GM19025 (cell line): ENCODE data around the gene TMEM106C.

Source experiments
- ATAC-seq: cut with Tn5 transposase; IDR thresholded peaks from one replicate; pipeline ENCODE4 v1.9.1; 2021; ENCODE audit warnings: mild to moderate bottlenecking, low read depth, moderate library complexity; ENCODE audit not compliant: unreplicated experiment

Gene TMEM106C

DNA sequence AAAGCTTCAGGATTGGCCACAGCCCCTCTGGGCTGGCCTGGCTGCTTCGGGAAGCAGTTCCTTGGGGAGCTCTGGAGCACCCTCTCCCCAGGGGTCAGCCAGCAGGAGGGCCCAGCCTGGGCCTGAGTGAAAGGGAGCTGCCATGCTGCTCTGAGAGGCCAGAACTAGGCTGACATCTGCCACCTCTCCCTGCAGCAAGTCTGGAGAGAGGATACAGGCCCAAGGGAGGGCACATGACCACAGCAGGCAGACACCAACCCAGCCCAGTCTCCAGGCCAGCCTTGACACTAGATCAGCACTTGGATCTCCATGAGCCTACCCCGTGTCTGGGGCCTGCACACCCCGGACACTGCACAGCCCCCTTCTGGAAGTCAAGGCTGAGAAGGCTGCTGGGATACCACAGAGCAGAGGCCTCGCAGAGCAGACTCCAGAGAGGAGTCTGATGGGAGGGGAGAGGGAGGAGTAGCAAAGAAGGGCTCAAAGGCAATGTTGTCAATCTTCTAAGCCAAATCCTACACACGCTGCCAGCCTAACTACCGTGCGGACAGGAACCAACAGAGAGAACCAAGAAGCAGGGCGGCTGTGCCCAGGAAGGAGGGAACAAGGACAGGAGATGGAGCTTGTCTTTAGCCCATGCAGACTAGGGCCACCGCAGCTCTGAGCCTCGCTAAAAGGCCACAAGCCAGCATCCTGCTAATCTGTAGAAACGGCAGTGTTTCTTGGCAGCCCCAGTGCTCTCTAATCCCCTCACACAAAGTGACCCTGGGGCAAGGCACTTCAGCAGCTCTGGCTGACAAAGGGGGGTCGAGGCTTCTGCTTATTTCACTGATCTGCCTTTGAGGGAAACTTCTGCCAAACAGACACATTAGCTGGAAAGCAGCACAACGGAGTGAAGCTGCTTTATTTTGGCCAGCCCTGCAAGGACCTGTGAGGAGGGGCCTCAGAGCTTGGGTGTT lies 28.0 kb downstream of the TMEM106C start:
- no peak for ATAC-seq

DNA sequence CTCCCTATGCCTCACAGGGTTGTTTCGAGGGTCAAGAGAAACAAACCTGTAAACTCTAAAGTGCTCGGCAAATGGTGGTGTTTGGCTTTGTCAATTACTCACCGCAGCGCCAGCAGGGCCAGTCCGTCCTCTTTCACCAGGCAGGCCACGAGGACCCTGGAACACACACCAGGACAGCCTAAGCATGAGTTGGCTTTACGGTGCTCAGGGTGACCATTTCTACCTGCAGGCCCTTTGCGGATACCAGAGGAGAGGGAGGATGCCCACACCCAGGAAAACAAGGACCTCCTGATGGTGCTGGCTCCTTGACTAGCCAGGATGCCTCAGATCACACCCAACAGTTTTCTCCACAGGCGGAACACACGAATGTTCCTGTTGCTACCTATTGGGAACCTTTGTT lies 29.4 kb downstream of the TMEM106C start:
- no peak for ATAC-seq

DNA sequence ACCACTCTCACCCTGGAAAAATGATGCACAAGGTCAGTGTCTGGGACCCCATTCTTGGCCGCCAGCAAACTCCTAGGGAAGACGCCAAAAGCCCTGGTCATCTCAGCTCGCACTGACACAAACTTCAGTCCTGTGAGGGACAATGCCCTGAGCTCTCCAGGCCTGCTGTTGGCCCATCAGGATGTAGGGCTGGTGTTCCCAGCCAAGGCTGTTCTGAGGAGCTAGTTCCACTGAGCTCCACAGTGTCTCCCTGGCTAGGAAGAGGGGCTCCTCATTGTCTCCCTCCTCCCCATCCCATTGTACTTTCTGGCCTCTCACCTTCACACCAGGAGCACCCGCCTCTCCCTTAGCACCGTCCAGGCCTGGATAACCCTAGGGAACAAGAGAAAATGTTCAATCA lies 30.1 kb downstream of the TMEM106C start:
- no peak for ATAC-seq

DNA sequence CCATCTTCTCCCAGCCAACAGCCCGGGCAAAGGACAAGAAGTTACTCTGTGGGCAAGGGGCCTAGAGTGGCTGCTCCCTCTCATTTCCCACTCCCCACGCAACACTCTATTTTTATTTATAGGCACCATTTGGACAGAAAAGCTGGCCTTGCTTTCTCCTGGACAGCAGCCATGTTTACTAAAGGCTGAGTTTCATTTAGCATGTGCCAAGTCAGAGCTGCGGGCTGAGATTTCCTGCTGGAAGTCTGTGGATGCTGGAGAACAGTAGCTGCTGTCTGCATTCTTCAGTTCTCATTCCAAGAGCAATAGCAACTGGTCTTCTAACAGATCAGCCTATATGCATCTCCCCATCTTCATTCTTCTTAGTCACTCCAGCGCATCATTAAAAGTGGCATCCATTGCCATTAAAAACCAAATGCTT lies 32.6 kb downstream of the TMEM106C start:
- ATAC-seq, result no peak

DNA sequence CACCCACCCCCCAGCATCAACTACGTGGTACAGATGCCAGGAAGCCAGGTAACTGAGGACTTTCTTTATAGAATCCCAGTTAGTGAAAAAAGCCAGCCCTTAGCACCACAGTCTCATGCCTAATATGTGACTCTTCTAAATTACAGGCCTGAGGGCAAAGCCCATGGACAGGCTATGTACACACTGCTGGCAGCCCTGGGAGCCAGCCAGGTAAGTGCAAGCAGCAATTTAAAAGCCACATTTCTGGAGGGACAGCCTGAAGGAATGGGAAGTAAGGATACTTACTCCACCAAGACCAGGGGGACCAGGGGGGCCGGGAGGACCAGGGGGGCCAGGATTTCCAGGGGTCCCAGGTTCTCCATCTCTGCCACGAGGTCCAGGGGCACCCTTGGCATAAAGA lies 33.9 kb downstream of the TMEM106C start:
- ATAC-seq, result no peak

DNA sequence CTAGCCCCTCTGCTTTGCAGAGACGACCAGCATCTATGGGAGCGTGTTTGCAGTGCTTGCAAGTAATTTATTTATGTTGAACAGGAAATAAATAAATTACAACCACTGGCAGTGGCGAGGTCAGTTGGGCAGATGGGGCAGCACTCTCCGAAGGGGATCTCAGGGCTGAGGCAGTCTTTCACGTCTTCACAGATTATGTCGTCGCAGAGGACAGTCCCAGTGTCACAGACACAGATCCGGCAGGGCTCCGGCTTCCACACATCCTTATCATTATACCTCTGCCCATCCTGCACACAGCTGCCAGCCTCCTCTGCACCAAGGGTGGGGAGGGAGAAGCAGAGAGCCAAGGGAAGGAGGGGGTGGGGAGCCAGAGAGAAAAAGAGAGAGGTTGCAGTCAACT lies 36.4 kb downstream of the TMEM106C start:
- ATAC-seq, result no peak

DNA sequence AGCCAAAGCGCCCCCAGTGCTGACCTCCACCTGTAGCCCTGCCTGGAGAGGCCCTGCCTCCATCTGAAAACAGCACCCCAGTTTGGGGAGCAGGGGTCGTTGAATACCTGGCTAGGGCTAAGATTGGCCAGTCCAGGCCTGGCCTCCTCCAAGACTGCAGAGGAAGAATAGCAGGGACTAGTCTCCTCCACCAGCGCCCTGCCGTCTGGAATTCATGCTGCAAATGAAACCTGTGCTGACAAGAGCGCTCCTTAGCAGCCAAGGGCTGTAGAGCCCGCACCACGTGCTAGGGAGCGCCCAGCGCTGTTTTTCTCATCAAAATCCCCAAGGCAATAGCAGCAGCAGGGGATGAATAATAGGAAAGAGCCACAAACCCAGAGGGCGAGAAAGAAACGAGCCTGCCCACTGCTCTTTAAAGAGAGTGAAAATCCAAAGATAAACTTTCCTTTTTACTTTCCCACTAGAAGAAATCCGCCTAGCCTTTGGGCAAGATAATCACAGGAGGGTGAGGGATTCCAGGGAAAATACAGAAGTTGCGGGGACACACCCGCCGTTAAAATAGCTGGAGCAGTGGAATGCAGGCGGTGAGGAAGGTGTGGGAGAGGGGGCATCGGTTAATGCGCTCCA lies 37.6 kb downstream of the TMEM106C start:
- no peak for ATAC-seq

DNA sequence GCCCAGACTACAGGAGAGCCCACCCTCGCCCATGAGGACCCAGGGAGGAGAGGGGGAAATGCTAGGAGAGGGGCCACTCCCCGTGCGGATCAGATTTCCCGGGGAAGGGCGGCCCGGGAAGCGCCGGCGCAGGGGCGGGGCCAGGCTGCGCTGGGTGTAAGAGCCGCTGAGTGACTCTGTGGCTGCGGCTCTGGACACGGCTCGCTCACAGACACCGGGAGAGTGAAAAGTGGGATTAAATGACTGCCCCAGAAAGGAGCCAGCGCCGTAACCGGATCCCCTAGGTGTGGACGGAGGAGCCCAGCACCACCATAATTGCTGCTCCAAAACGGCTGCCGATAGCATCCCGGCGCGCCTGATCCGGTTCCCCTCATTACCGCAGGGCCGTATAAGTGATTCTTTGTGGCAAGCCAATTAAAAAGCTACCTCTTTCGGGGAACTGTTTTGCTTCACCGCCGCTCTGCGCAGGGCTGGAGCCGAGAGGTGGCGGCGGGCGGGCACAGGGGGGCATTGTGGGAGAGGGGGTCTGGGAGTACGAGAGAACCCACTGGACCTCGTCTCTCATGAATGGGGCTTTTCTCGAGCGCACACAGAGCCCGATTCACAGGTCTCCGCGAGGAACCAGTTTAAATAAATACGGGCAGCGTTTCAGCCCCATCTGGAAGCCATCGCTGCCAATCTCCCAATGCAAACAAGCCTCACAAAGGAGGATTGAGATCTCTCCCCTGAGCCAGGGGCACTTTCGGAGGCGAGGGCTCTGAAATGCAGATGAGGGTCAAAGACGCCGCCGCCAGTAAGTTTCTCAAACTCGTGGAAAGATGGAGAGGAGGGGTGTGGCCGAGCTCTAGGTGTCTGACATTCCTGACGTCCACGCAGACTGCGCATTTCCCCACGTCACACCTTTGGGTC lies 38.4 kb downstream of the TMEM106C start:
- no peak for ATAC-seq

DNA sequence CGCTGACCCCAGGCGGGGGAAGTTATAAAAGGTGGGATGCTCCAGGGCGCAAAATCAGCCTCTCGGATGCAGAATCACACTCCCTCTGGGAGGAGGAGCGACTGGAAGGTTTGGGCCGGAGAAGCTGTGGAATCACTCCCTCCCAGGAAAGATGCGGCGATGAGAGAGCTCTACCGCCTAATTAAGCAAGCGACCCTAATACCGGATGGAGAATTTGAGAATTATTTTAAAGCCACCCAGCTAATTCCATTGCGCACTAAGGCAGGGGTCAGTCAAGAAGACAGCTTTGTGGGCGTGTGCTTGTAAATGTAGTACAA lies 39.0 kb downstream of the TMEM106C start:
- ATAC-seq, result no peak

DNA sequence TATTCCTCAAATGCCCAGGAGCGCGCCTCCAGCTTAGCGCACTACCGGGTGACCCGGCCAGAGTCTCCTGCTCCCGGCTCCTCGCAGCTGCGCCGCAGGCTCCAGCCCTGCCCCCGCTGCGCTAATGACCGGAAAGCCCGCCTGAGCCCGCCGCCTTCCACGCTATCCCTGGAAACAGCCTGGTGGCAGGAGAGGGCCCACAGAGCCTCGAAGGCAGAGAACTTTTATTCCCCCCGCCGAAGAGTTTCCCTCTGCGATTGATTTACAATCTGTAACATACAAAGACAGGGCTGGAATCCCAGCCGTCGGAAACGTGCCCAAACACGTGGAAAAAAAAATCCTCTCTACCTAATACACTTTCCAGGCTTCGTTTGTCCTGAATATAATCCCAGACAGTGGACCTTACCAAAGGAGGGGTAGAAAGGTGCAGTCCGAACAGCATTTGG lies 39.4 kb downstream of the TMEM106C start:
- ATAC-seq, result no peak

DNA sequence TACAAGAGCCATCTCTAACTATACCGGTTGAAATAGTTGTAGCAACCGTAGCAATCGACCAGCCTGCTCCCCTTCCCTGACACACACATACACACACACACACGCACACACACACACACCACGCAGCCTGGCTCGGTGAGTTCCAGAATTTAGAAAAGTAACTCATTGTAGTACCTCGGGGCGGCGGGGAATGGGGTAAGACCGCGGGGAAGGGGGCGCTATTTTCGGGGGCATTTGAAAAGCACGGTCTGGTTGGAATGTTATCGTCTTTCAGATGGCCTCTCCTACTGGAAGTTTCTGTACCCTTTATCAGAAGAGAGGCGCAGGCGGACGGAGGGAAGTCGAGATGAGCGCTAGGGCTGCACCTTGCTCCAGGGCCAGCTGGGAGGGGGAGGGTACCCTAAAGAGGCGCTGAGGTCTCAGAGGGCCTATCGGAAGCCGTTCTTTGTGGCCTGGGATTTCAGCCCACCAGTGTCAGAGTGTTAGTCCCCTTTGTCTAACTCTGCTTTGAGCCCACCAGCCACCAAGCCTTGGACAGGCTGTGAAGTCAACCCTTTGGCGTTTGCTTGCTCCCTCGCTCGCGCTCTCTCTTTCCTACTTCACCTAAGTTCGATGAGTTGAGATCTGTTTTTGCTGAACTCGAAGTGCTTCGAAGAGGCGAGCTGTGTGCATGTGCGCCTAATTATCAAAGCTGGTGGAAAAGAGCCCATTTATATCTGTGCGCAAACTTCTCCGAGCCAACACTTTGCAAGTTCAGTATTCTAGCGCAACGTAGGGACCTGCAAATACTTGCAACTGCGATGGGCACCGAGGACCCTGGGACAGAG lies 40.0 kb downstream of the TMEM106C start:
- ATAC-seq, result no peak

DNA sequence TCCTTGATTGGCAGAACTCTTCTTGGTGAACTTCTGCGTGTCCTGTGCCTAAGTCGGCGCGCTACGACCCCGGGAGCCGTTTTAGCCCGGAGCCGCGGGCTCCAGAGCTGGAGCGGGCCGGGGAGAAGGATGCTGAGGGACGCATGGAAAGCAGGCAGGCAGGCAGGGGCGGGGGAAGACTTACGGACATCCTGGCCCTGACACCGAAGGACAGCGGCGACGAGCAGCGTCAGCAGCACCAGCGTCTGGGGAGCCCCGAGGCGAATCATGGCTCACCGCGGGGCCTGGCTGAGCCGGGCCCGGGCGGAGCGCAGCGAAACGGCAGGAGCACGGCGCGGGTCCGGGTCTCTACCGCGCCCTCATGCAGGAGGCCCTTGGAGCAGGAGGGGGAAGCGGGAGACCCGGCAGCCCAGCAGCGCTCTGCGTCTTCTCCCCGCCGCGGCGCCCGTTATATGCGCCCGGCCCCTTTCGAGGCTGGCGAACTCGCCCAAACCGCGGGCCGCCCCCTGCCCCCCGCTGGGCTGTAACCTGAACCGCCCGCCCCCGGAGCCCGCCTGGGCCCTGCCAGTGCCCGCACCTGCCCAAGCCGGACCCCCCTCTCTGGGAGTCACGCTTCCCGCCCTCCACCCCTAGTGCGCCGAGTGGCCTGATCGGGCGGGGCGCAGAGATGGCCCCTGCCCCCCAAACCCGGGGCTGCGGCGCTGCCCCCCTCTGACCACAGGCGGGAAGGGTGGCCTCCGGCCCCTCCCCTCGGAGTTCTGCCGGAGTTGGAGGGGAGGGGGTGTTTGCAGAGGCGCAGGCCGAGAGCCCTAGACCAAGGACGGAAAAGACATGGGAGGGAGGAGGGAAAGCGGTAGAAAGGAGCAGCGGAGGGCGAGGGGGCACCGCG lies 40.9 kb downstream of the TMEM106C start, which contains the start of gene COL2A1:
TSS of gene COL2A1 (minus strand) at position 424 of the 889 bp plus-strand sequence. CDS start at position 269, 155 bp downstream.
- no peak for ATAC-seq

DNA sequence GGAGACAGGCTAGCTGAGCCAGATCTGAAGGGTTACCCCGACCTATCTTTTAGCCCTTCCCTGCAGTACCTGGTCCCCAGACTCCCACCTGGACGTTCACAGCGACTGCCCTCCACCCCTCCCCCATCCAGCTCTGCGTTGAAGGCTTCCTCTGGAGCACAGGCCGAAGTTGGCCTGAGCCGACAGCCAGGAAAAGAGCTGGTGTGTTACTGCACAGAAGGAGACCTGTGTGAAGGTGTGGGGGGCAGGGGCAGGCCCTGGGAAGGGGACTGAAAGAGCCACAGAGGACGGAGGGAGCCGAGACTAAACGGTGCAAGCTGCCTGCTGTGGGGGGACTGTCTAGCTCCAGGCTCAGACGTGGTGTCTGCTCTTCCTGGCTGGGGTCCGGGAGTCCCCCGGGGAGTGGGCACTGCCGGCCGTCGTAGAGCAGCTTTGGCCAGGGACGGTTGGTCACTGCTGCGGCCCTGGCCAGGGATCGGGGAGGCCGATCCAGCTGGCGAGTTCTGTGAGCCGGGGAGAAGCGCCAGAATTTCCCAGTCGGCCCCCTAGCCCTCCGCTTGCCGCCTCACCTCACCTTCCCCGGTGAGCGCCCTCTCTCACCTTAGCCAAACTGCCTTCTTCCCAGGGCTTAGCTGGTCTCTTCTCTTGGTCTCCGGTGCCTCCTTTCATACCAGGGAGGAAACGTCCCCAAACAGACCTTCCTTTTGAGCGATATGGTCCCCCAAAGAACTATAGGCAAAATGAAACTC lies 41.8 kb downstream of the TMEM106C start:
- ATAC-seq, result no peak

DNA sequence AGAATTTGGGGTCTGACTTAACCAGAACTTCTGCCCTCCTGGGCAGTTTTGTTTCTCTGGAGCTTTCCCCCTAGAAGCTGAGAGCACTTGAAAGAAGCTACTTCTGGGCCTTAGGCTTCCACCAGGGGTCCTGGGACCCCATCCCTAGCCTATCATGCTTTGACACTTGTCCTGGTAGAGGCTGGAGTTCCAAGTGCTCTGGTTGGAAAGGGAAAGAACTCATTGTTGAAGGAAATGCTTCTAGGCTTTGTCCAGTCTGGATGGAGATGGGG lies 42.3 kb downstream of the TMEM106C start:
- no peak for ATAC-seq

DNA sequence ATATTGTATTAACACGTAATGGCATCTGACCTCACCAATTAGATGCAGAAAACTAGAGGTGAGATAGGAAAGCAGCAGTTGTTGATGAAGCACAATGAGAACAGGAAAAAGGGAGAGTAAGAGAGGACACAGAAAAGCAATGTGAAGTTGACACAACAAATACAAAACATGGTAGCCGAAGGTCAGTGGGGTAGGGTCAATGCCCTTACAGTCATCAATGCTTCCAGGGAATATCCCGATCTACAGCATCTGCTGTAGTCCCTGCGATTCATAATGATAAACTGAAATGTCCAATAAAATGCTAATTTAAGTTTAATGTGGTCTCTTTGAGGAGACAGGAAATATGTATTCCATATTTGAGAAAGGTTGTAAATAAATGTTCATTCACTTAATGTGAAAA lies 43.8 kb downstream of the TMEM106C start:
- no peak for ATAC-seq

DNA sequence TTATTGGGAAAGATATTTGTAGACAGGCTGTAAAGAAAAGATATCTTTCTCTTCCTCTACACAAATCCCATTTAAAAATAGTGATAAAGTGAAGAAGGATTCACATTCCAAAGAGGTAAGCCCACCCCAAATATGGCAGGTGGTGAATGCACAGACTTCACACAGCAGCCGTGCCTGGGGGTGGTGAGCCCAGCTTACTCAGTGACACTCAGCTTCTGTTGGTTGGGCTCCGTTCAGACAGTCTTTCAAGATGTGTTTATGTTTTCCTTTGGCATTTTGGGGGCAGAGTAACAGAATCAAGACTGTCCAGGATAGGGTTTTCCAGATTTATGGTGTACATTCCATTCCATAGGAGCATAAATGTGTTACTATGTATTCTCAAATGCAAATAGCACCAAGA lies 45.0 kb downstream of the TMEM106C start:
- no peak for ATAC-seq

DNA sequence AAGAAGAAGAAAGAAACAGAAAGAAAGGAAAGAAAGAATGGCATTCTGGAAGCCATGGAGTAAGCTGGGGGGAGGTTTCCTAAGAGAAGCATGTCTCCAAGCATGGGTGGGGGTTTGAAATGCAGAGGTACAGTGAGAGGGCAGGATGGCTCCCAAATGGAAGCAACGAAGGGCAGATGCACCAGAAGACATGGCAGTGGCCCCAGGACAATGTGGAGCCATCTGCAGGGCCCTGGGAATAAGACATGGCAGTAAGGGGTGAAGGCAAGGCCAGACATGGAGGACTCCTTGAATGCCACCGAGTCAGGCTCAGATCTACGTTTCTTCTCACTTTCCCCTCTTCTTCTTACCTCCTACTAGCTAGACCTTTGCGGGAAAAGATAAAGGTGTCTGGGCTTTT lies 45.6 kb downstream of the TMEM106C start:
- no peak for ATAC-seq

DNA sequence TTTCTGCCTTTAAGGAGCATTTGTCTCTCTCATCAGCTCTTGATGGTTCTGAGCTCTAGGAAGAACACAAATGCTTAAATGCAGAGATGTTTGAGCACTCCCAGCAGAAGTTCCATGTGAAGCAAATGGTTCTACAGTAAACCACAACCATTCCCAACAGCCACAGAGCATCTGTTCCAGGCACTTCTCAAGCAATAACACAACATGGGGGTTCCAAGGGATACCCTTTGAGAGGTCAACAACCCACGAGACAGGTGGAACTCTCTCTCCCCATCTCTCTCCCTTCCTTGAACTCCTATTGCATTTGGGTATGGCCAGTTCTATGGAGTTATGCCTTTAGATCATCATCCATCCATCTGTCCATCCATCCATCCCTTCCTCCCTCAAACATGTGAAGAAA lies 46.1 kb downstream of the TMEM106C start:
- no peak for ATAC-seq
